ENCODE results near the gene KCNQ1.

- no peak for TF ChIP-seq SP1 (CRISPR knock-in tag; conservative IDR thresholded peaks at IDR 0.05)
- TF ChIP-seq, protein P1, sequence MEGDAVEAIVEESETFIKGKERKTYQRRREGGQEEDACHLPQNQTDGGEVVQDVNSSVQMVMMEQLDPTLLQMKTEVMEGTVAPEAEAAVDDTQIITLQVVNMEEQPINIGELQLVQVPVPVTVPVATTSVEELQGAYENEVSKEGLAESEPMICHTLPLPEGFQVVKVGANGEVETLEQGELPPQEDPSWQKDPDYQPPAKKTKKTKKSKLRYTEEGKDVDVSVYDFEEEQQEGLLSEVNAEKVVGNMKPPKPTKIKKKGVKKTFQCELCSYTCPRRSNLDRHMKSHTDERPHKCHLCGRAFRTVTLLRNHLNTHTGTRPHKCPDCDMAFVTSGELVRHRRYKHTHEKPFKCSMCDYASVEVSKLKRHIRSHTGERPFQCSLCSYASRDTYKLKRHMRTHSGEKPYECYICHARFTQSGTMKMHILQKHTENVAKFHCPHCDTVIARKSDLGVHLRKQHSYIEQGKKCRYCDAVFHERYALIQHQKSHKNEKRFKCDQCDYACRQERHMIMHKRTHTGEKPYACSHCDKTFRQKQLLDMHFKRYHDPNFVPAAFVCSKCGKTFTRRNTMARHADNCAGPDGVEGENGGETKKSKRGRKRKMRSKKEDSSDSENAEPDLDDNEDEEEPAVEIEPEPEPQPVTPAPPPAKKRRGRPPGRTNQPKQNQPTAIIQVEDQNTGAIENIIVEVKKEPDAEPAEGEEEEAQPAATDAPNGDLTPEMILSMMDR (IDR thresholded peaks at IDR 0.05), result no peak
- TF ChIP-seq TEAD4 (CRISPR knock-in tag; IDR thresholded peaks at IDR 0.05), result no peak
- TF ChIP-seq PRRX2 (CRISPR knock-in tag; IDR thresholded peaks at IDR 0.05), result no peak
Observed at GRCh38 chr11:2583605-2583958, 138.8 kb downstream of the KCNQ1 start.

All from WTC11 (cell line).